Measurements from ENCODE around the gene BAMBI. TPM values are rescaled to one million over a fixed set of nuclear protein-coding genes. Genes with fewer than 3 reads are reported as not detected.

The BAMBI gene
- total RNA-seq, 1 experiment from 2014 or later, result 6.2 TPM

GRCh38 chr10:28714401-28715053, 37.2 kb downstream of the BAMBI start:
- ATAC-seq (no peak), DNase-seq (ENCODE audit: low read depth, low spot score) (no peak)
- H3K27me3 ChIP-seq (ENCODE audit: insufficient read depth, low read length), result no peaks in the 10 kb centered on the region
- H3K27ac ChIP-seq (ENCODE audit: low read depth, low read length), result no peak overlapping the region
- intact Hi-C loops (cut with micrococcal nuclease), result no loop called here
- TF ChIP-seq EZH2 (IDR thresholded peaks at IDR 0.05) (no peak), CEBPB (IDR thresholded peaks at IDR 0.05; ENCODE audit: low read depth) (no peak), ZNF274 (IDR thresholded peaks at IDR 0.05; ENCODE audit: low read depth, low read length) (no peak), FOSL1 (IDR thresholded peaks at IDR 0.05; ENCODE audit: low read depth) (no peak), SIN3A (IDR thresholded peaks at IDR 0.05; ENCODE audit: low read depth) (no peak), TCF7L2 (IDR thresholded peaks at IDR 0.05; ENCODE audit: borderline replicate concordance, extremely low read depth, insufficient read depth, insufficient read length) (no peak), POLR2AphosphoS5 (IDR thresholded peaks at IDR 0.05; ENCODE audit: low read depth, low read length) (no peak)
- H3K4me2 ChIP-seq (ENCODE audit: low read length), result no peak overlapping the region
- no peak overlapping the region for H3K9ac ChIP-seq (ENCODE audit: low read length)
- ChIA-PET CTCF (no interaction called here), RAD21 (ENCODE audit: low non-redundant PET in 1 of 2, low total read pairs in 2 of 2, uncharacterized antibody in 2 of 2, unreplicated experiment in 2 of 2) (no interaction called here), POLR2A (no interaction called here)
- H3K4me3 ChIP-seq (replicated peaks in 1 of 2; ENCODE audit: low read depth in 1 of 2, low read length in 2 of 2), result no peak overlapping the region
- H4K20me1 ChIP-seq (ENCODE audit: insufficient read depth), result no peaks in the 10 kb centered on the region
- no peaks in the 10 kb centered on the region for H3K9me3 ChIP-seq (ENCODE audit: control insufficient read depth in 1 of 2, insufficient read depth in 1 of 2, low read depth in 1 of 2, low read length in 2 of 2)
- no peaks in the 10 kb centered on the region for H3K36me3 ChIP-seq (ENCODE audit: control insufficient read depth in 1 of 2, insufficient read depth in 2 of 2, low read length in 2 of 2)
- no peak overlapping the region for H2AFZ ChIP-seq (ENCODE audit: low read depth, low read length, poor library complexity, severe bottlenecking)
- H3K9me2 ChIP-seq (ENCODE audit: insufficient read depth), result no peaks in the 10 kb centered on the region
- no TSS peak for BruUV-seq (replicated peaks)
- H3K79me2 ChIP-seq (ENCODE audit: insufficient read depth, low read length), result no peaks in the 10 kb centered on the region
- peaks cover 2 to 6% of the 10 kb centered on the region in 2 experiments; a peak in 3 of 4 replicates for H3K4me1 ChIP-seq (ENCODE audit: control insufficient read depth in 1 of 2, insufficient read depth in 2 of 2, low read length in 2 of 2)

DNA sequence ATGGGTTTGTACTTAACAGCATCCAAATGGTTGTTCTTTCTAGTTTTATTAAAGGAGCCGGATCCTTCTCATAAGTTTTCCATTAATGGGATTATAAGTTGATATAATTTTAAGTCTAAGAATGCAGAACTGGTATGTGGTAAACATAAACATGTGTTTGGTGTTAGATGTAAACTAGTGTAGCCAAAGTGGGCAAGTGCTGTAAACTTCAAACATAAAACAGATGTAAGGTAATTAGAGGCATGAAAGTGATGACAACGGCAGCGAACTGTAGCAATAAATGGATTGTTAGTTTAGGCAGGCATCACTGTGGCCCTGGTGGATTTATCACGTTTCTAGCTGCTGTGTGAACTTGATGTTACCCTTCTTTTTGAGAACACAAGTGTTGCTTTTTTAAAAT, 37.9 kb downstream of the BAMBI start:
- no TSS peak for BruUV-seq (replicated peaks)
- DNase-seq (ENCODE audit: low read depth, low spot score), result no peak
- ChIA-PET RAD21 (ENCODE audit: low non-redundant PET in 1 of 2, low total read pairs in 2 of 2, uncharacterized antibody in 2 of 2, unreplicated experiment in 2 of 2) (no interaction called here), POLR2A (no interaction called here), CTCF (no interaction called here)
- intact Hi-C loops (cut with micrococcal nuclease), result no loop called here
- H3K9ac ChIP-seq (ENCODE audit: low read length), result no peak overlapping the region
- H3K4me2 ChIP-seq (ENCODE audit: low read length), result no peak overlapping the region
- H3K27ac ChIP-seq (ENCODE audit: low read depth, low read length), result no peak overlapping the region
- H3K9me3 ChIP-seq (ENCODE audit: control insufficient read depth in 1 of 2, insufficient read depth in 1 of 2, low read depth in 1 of 2, low read length in 2 of 2), result no peaks in the 10 kb centered on the region
- H3K79me2 ChIP-seq (ENCODE audit: insufficient read depth, low read length), result no peaks in the 10 kb centered on the region
- peaks cover 8 to 13% of the 10 kb centered on the region in 2 experiments; a peak in 3 of 4 replicates for H3K4me1 ChIP-seq (ENCODE audit: control insufficient read depth in 1 of 2, insufficient read depth in 2 of 2, low read length in 2 of 2)
- ATAC-seq, result no peak
- H3K4me3 ChIP-seq (replicated peaks in 1 of 2; ENCODE audit: low read depth in 1 of 2, low read length in 2 of 2), result no peak overlapping the region
- H4K20me1 ChIP-seq (ENCODE audit: insufficient read depth), result no peaks in the 10 kb centered on the region
- no peaks in the 10 kb centered on the region for H3K9me2 ChIP-seq (ENCODE audit: insufficient read depth)
- no peak overlapping the region for H2AFZ ChIP-seq (ENCODE audit: low read depth, low read length, poor library complexity, severe bottlenecking)
- H3K27me3 ChIP-seq (ENCODE audit: insufficient read depth, low read length), result no peaks in the 10 kb centered on the region
- no peaks in the 10 kb centered on the region for H3K36me3 ChIP-seq (ENCODE audit: control insufficient read depth in 1 of 2, insufficient read depth in 2 of 2, low read length in 2 of 2)
- TF ChIP-seq ZBTB33 (IDR thresholded peaks at IDR 0.05; ENCODE audit: extremely low read depth, insufficient replicate concordance, low read length) (no peak), REST (IDR thresholded peaks at IDR 0.05; ENCODE audit: low read depth) (no peak), EGR1 (IDR thresholded peaks at IDR 0.05; ENCODE audit: low read depth) (no peak), ZFX (IDR thresholded peaks at IDR 0.05) (no peak), MAX (IDR thresholded peaks at IDR 0.05) (no peak), FOSL1 (IDR thresholded peaks at IDR 0.05; ENCODE audit: low read depth) (no peak), EZH2 (IDR thresholded peaks at IDR 0.05) (no peak), ELF1 (IDR thresholded peaks at IDR 0.05; ENCODE audit: borderline replicate concordance, low read depth) (no peak), RAD21 (IDR thresholded peaks at IDR 0.05; ENCODE audit: low read depth) (no peak), YY1 (IDR thresholded peaks at IDR 0.05; ENCODE audit: extremely low read depth, insufficient replicate concordance, low read depth, low read length) (no peak), SIN3A (IDR thresholded peaks at IDR 0.05; ENCODE audit: low read depth) (no peak), POLR2AphosphoS5 (IDR thresholded peaks at IDR 0.05; ENCODE audit: low read depth, low read length) (no peak)
